HepG2 (cell line): ENCODE measurements around the gene ACER2. TPM values are rescaled to one million over a fixed set of nuclear protein-coding genes. Genes with fewer than 3 reads are reported as not detected.

Experiments
- ATAC-seq: fragments of 200-7000 bp; cut with Tn5 transposase; 3 replicates; pipeline ENCODE4 v1.9.1; 2020; ENCODE audit warnings: mild to moderate bottlenecking, moderate library complexity
- BruUV-seq: library from RNA; stranded (reverse); fragments of 400-500 nt; replicated peaks from 2 replicates; lab custom pipeline; 2021; lab: Mats Ljungman, UMichigan
- CTCF ChIA-PET: fragments of 300-600 bp; formaldehyde crosslinking; extraction: SDS; loops from one replicate; lab custom pipeline; 2021; ENCODE audit warnings: low total read pairs, inconsistent platforms, low intra/inter-chr PET ratio; lab: Yijun Ruan, JAX
- POLR2A ChIA-PET: fragments of 350-600 bp; sonication (Branson Sonifier 250); formaldehyde crosslinking; loops from one replicate; lab custom pipeline; 2020; ENCODE audit warnings: antibody characterized with exemption, inconsistent platforms; lab: Yijun Ruan, JAX
- DNase-seq: peaks from one replicate; pipeline ENCODE4 v3.0.0-alpha.2; 2015; ENCODE audit warnings: low spot score
- FAIRE-seq: peaks from 3 replicates; lab custom pipeline; 2011; peaks lifted over from hg19 to GRCh38; lab: Jason Lieb, UNC
- H2AFZ ChIP-seq: one replicate; pipeline ENCODE4 v1.6.1; 2011; ENCODE audit warnings: low read length, inconsistent platforms
- H3K27ac ChIP-seq: fragments of 300-600 bp; 3 replicates; pipeline ENCODE4 v1.8.0; 2011; ENCODE audit warnings: mixed run types, mild to moderate bottlenecking, mixed read lengths, low read length, inconsistent platforms; ENCODE audit not compliant: insufficient read depth; ENCODE audit errors: extremely low read length
- H3K27me3 ChIP-seq, 2 experiments: fragments of 200-600 bp in 1 of 2; 2 replicates in 1 of 2; 3 replicates in 1 of 2; pipeline versions ENCODE4 v1.6.0 to v1.8.0; 2011; ENCODE audit warnings: low read length in 2 of 2, mild to moderate bottlenecking in 2 of 2, moderate library complexity in 2 of 2, inconsistent platforms in 1 of 2; ENCODE audit not compliant: insufficient read depth in 2 of 2, control insufficient read depth in 1 of 2
- H3K36me3 ChIP-seq, 2 experiments: fragments of 200-600 bp in 1 of 2; replicated peaks in 1 of 2; 2 replicates in 1 of 2; 3 replicates in 1 of 2; pipeline versions ENCODE4 v1.5.1 to v1.8.0; 2011; ENCODE audit warnings: low read length in 2 of 2, inconsistent platforms in 1 of 2; ENCODE audit not compliant: insufficient read depth in 2 of 2, control insufficient read depth in 1 of 2
- H3K4me1 ChIP-seq: 2 replicates; pipeline ENCODE4 v1.5.1; 2012; ENCODE audit warnings: low read length, inconsistent platforms; ENCODE audit not compliant: insufficient read depth
- H3K4me2 ChIP-seq: 2 replicates; pipeline ENCODE4 v1.6.0; 2011; ENCODE audit warnings: low read depth, low read length, inconsistent platforms
- H3K4me3 ChIP-seq, 3 experiments: fragments of 200-600 bp in 1 of 3; sonication (generic), shearing (Covaris generic) in 1 of 3; replicated peaks in 1 of 3; 2 replicates each; pipeline ENCODE4 v1.5.1; 2011 to 2016; ENCODE audit warnings: low read length in 3 of 3, inconsistent platforms in 2 of 3, low read depth in 2 of 3, mild to moderate bottlenecking in 2 of 3, control low read depth in 1 of 3, mixed read lengths in 1 of 3; ENCODE audit not compliant: insufficient read depth in 1 of 3
- H3K79me2 ChIP-seq: one replicate; pipeline ENCODE4 v1.6.1; 2011; ENCODE audit warnings: low read length, inconsistent platforms; ENCODE audit not compliant: insufficient read depth
- H3K9ac ChIP-seq: 2 replicates; pipeline ENCODE4 v1.6.0; 2011; ENCODE audit warnings: mild to moderate bottlenecking, low read depth, low read length, inconsistent platforms; ENCODE audit not compliant: insufficient read depth
- H3K9me3 ChIP-seq: 2 replicates; pipeline ENCODE4 v1.5.1; 2012; ENCODE audit warnings: mild to moderate bottlenecking, low read length
- H4K20me1 ChIP-seq: 2 replicates; pipeline ENCODE4 v1.6.0; 2011; ENCODE audit warnings: inconsistent platforms, mild to moderate bottlenecking, low read length, moderate library complexity; ENCODE audit not compliant: insufficient read depth
- ARNTL ChIP-seq: sonication (generic); formaldehyde crosslinking; IDR thresholded peaks from 2 replicates; pipeline ENCODE4 v1.4.0; 2020; ENCODE audit warnings: mild to moderate bottlenecking, missing genetic modification reagents
- FOXC1 ChIP-seq: sonication (generic); formaldehyde crosslinking; IDR thresholded peaks from 2 replicates; pipeline ENCODE4 v1.8.0; 2022; ENCODE audit warnings: mild to moderate bottlenecking, missing genetic modification reagents, borderline replicate concordance
- MIER3 ChIP-seq: IDR thresholded peaks from 2 replicates; pipeline ENCODE4 v1.6.1; 2016; ENCODE audit warnings: missing compliant biosample characterization, borderline replicate concordance
- POLR2AphosphoS2 ChIP-seq: IDR thresholded peaks from 2 replicates; pipeline ENCODE4 v1.6.1; 2011; ENCODE audit warnings: low read depth, low read length, improper control_type of control experiment
- SP5 ChIP-seq: IDR thresholded peaks from 2 replicates; pipeline ENCODE4 v1.6.1; 2016; ENCODE audit warnings: low read depth, borderline replicate concordance
- TBP ChIP-seq: sonication (generic); formaldehyde crosslinking; IDR thresholded peaks from 2 replicates; pipeline ENCODE4 v1.5.0; 2020; ENCODE audit warnings: missing genetic modification reagents
- ZNF678 ChIP-seq: sonication (generic); formaldehyde crosslinking; IDR thresholded peaks from 2 replicates; pipeline ENCODE4 v1.4.0; 2020; ENCODE audit warnings: mild to moderate bottlenecking, missing genetic modification reagents
- ZNF761 ChIP-seq: sonication (generic); formaldehyde crosslinking; conservative IDR thresholded peaks from 2 replicates; pipeline ENCODE4 v1.4.0; 2020; ENCODE audit warnings: mild to moderate bottlenecking, missing genetic modification reagents
- ZNF773 ChIP-seq: sonication (generic); formaldehyde crosslinking; IDR thresholded peaks from 2 replicates; pipeline ENCODE4 v1.4.0; 2020; ENCODE audit warnings: missing genetic modification reagents, borderline replicate concordance
- WGBS: methylation state at CpG from one replicate; pipeline ENCODE4 v1.1.6; 2017; ENCODE audit warnings: low lambda C conversion rate; 5-methylcytosine and 5-hydroxymethylcytosine counted together
- in situ Hi-C: cut with HindIII; loops from 2 replicates; pipeline ENCODE4 v1.10.0; 2017; ENCODE audit warnings: low pct_unique_long_range_greater_than_20kb; ENCODE audit not compliant: extremely low pct_ligation_motif_present
- intact Hi-C: fragments of 100-400 bp; cut with micrococcal nuclease; formaldehyde crosslinking; loops from one replicate; pipeline ENCODE4 v1.10.0; 2022; ENCODE audit not compliant: unreplicated experiment
- polyA plus RNA-seq, 8 experiments: library from polyadenylated mRNA; depleted of rRNA in 3 of 8; stranded (reverse) in 7 of 8; unstranded in 1 of 8; fragments of >200 nt; fragmentation: Illumina TruSeq in 4 of 8; extraction: Trizol in 4 of 8; gene quantifications; 2 replicates each; pipeline versions ENCODE4 v1.2.1 to v1.2.3, GENCODE V29; 2011 to 2016; ENCODE audit warnings: low read depth in 4 of 8, missing spikeins in 1 of 8, mixed read lengths in 1 of 8; ENCODE audit not compliant: insufficient read depth in 1 of 8
- total RNA-seq, 5 experiments: library from RNA; depleted of rRNA; stranded (reverse); fragments of >200 nt; fragmentation: Illumina TruSeq; extraction: Trizol; gene quantifications; 2 replicates each; pipeline ENCODE4 v1.2.3, GENCODE V29; 2016; ENCODE audit warnings: low read depth in 1 of 5
- TF ChIP-seq, protein P1 (sequence below): sonication (generic); formaldehyde crosslinking; conservative IDR thresholded peaks from 2 replicates; pipeline ENCODE4 v1.4.0; 2020; ENCODE audit warnings: missing genetic modification reagents
- TF ChIP-seq, protein P2 (sequence below): sonication (generic); formaldehyde crosslinking; IDR thresholded peaks from 2 replicates; pipeline ENCODE4 v1.4.0; 2020; ENCODE audit warnings: missing genetic modification reagents, mild to moderate bottlenecking, borderline replicate concordance
- TF ChIP-seq, protein P3 (sequence below): IDR thresholded peaks from 2 replicates; pipeline ENCODE4 v1.6.1; 2016; ENCODE audit warnings: missing biosample characterization, missing genetic modification reagents, low read depth
- TF ChIP-seq, protein P4 (sequence below): sonication (generic); formaldehyde crosslinking; IDR thresholded peaks from 2 replicates; pipeline ENCODE4 v1.4.0; 2020; ENCODE audit warnings: missing genetic modification reagents, borderline replicate concordance

Gene ACER2
- total and polyA plus RNA-seq, 2 of the 13 experiments (the other 11 are each of a cell fraction or from before 2014, with no cell fraction given): 1.9 to 3.4 TPM

DNA sequence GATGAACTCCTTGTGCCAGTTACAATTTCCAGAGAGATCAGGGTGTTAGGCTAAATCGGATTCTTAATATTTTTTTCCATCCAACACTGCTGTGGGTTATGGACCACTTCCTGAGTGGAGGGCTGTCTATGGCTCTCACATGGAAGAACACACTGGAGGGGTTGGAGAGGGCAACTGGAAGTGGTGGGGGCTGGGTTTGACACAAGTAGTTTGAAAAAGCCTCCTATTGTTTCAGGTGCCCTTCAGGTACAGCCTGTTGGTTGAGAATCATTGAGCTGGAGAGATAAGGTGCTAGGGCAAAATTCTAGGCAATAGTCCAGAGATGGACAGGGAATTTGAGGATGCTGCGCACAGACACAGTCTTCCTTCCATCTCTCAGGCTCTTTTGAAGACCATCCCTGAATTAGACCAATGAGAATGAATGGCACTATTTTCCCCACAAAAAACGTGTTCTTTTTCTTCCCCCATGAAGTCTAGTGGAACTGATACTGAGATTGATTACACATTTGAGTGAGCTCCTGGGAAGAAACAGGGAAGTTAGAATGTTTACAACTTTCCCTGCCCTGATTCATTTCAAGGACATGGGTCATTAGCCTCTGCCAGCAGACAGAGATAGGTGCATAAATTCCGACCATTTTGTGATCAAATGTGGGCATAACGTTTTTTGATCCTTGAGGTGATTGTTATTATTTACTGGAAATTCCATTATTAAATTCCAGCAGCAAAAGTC lies 87.7 kb downstream of the ACER2 start (continued):
- TF ChIP-seq, protein P1, sequence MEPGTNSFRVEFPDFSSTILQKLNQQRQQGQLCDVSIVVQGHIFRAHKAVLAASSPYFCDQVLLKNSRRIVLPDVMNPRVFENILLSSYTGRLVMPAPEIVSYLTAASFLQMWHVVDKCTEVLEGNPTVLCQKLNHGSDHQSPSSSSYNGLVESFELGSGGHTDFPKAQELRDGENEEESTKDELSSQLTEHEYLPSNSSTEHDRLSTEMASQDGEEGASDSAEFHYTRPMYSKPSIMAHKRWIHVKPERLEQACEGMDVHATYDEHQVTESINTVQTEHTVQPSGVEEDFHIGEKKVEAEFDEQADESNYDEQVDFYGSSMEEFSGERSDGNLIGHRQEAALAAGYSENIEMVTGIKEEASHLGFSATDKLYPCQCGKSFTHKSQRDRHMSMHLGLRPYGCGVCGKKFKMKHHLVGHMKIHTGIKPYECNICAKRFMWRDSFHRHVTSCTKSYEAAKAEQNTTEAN (CRISPR knock-in tag): no peak
- no peak for TF ChIP-seq ZNF773 (CRISPR knock-in tag)
- TF ChIP-seq ARNTL (CRISPR knock-in tag): no peak
- no peak for TF ChIP-seq FOXC1 (CRISPR knock-in tag)
- no peak for TF ChIP-seq SP5 (CRISPR knock-in tag)
- no peak for TF ChIP-seq MIER3 (CRISPR knock-in tag)
- TF ChIP-seq ZNF678 (CRISPR knock-in tag): no peak
- no peak for TF ChIP-seq POLR2AphosphoS2
- TF ChIP-seq, protein P2, sequence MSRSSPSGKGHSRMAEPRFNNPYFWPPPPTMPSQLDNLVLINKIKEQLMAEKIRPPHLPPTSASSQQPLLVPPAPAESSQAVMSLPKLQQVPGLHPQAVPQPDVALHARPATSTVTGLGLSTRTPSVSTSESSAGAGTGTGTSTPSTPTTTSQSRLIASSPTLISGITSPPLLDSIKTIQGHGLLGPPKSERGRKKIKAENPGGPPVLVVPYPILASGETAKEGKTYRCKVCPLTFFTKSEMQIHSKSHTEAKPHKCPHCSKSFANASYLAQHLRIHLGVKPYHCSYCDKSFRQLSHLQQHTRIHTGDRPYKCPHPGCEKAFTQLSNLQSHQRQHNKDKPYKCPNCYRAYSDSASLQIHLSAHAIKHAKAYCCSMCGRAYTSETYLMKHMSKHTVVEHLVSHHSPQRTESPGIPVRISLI (CRISPR knock-in tag): no peak

DNA sequence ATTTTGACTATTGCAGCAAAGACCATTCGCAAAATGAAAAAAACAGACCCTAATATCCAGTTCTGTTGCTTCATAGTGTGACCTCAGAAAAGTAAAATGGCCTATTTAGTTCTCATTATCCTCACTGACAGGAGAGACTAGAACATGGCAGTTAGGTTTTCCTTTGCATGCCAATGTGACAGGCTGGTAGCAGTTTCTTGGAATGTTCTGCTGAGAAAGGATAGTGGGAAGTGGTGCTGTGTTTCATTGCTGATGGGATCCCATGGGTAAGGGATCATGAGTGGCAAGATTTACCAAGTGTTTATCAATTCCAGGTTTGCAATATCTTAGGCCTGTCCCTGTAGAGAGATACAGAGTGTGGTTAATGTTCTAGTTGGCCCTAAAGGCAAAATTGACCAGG lies 88.5 kb downstream of the ACER2 start:
- Histone ChIP-seq H3K9me3 (no peaks in the 10 kb centered on the region), H3K9ac (no peak overlapping the region), H2AFZ (no peak overlapping the region), H3K79me2 (no peaks in the 10 kb centered on the region), H3K36me3 (no peaks in the 10 kb centered on the region), H3K27ac (no peak overlapping the region), H3K27me3 (peaks cover 2 to 8% of the 10 kb centered on the region in 2 experiments; a peak in 2 of 5 replicates), H4K20me1 (no peaks in the 10 kb centered on the region), H3K4me3 (no peak overlapping the region), H3K4me1 (no peaks in the 10 kb centered on the region), H3K4me2 (no peak overlapping the region)
- DNase-seq (no peak), FAIRE-seq (no peak), ATAC-seq (no peak)
- 72% methylated on average over 1 of the region's 1 CpG for WGBS
- intact Hi-C loops (no loop called here), in situ Hi-C loops (loop anchor here (25.0 kb wide), 1 partner anchor 1615 kb away; no protein-coding TSS in a partner anchor)
- BruUV-seq: no TSS peak
- ChIA-PET CTCF (no interaction called here), POLR2A (no interaction called here)
- TF ChIP-seq, protein P3, sequence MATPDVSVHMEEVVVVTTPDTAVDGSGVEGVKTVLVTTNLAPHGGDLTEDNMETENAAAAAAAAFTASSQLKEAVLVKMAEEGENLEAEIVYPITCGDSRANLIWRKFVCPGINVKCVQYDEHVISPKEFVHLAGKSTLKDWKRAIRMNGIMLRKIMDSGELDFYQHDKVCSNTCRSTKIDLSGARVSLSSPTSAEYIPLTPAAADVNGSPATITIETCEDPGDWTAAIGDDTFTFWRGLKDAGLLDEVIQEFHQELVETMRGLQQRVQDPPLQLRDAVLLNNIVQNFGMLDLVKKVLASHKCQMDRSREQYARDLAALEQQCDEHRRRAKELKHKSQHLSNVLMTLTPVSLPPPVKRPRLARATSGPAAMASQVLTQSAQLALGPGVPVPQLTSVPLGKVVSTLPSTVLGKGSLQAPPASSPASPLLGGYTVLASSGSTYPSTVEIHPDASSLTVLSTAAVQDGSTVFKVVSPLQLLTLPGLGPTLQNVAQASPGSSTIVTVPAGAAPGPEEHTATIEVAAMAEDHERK: no peak
- TF ChIP-seq ZNF761 (CRISPR knock-in tag) (no peak), TBP (no peak)
- TF ChIP-seq, protein P4, sequence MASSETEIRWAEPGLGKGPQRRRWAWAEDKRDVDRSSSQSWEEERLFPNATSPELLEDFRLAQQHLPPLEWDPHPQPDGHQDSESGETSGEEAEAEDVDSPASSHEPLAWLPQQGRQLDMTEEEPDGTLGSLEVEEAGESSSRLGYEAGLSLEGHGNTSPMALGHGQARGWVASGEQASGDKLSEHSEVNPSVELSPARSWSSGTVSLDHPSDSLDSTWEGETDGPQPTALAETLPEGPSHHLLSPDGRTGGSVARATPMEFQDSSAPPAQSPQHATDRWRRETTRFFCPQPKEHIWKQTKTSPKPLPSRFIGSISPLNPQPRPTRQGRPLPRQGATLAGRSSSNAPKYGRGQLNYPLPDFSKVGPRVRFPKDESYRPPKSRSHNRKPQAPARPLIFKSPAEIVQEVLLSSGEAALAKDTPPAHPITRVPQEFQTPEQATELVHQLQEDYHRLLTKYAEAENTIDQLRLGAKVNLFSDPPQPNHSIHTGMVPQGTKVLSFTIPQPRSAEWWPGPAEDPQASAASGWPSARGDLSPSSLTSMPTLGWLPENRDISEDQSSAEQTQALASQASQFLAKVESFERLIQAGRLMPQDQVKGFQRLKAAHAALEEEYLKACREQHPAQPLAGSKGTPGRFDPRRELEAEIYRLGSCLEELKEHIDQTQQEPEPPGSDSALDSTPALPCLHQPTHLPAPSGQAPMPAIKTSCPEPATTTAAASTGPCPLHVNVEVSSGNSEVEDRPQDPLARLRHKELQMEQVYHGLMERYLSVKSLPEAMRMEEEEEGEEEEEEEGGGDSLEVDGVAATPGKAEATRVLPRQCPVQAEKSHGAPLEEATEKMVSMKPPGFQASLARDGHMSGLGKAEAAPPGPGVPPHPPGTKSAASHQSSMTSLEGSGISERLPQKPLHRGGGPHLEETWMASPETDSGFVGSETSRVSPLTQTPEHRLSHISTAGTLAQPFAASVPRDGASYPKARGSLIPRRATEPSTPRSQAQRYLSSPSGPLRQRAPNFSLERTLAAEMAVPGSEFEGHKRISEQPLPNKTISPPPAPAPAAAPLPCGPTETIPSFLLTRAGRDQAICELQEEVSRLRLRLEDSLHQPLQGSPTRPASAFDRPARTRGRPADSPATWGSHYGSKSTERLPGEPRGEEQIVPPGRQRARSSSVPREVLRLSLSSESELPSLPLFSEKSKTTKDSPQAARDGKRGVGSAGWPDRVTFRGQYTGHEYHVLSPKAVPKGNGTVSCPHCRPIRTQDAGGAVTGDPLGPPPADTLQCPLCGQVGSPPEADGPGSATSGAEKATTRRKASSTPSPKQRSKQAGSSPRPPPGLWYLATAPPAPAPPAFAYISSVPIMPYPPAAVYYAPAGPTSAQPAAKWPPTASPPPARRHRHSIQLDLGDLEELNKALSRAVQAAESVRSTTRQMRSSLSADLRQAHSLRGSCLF (CRISPR knock-in tag): no peak
